Putamen (tissue), 1 donor: Measurements from ENCODE around the gene TARP.
"Not testable (repeated sequence)": the region's sequence is repeated elsewhere in the genome, so short reads cannot be mapped to it uniquely, and the experiment has no call there.

Experiments used
- DNase-seq: peaks from one replicate; pipeline ENCODE4 v3.0.0-alpha.2; 2016; ENCODE audit warnings: low spot score

Gene TARP

GRCh38 chr7:38262026-38262425, 11.4 kb downstream of the TARP start:
- DNase-seq: not testable (repeated sequence)

- DNase-seq: not testable (repeated sequence)
Measured at GRCh38 chr7:38261601-38262000, 11.8 kb downstream of the TARP start.

GRCh38 chr7:38259157-38259556, 14.3 kb downstream of the TARP start:
- DNase-seq: not testable (repeated sequence)

GRCh38 chr7:38257350-38257677, 16.1 kb downstream of the TARP start:
- DNase-seq: no peak

- not testable (repeated sequence) for DNase-seq
Measured at GRCh38 chr7:38249849-38250248, 23.6 kb downstream of the TARP start.

GRCh38 chr7:38248069-38248567, 25.3 kb downstream of the TARP start:
- no peak for DNase-seq

- DNase-seq: no peak
Measured at GRCh38 chr7:38245409-38245977, 27.9 kb downstream of the TARP start.

- DNase-seq: no peak
Measured at GRCh38 chr7:38244516-38244915, 28.9 kb downstream of the TARP start.

GRCh38 chr7:38243345-38243744, 30.1 kb downstream of the TARP start:
- DNase-seq: not testable (repeated sequence)

- no peak for DNase-seq
Measured at GRCh38 chr7:38242814-38243213, 30.6 kb downstream of the TARP start.

- DNase-seq: no peak
Measured at GRCh38 chr7:38241071-38241470, 32.4 kb downstream of the TARP start.

- not testable (repeated sequence) for DNase-seq
Measured at GRCh38 chr7:38239129-38239528, 34.3 kb downstream of the TARP start.

- DNase-seq: no peak
Measured at GRCh38 chr7:38235606-38236005, 37.8 kb downstream of the TARP start.

- DNase-seq: not testable (repeated sequence)
Measured at GRCh38 chr7:38234759-38235158, 38.7 kb downstream of the TARP start.

GRCh38 chr7:38232502-38233366, 40.7 kb downstream of the TARP start:
- no peak for DNase-seq

GRCh38 chr7:38229884-38230642, 43.4 kb downstream of the TARP start:
- DNase-seq: no peak

- DNase-seq: no peak
Measured at GRCh38 chr7:38229386-38229785, 44.0 kb downstream of the TARP start.

- no peak for DNase-seq
Measured at GRCh38 chr7:38224392-38224791, 49.0 kb downstream of the TARP start.

GRCh38 chr7:38223306-38223705, 50.1 kb downstream of the TARP start:
- no peak for DNase-seq

- no peak for DNase-seq
Measured at GRCh38 chr7:38222481-38223096, 50.8 kb downstream of the TARP start.

GRCh38 chr7:38220452-38220851, 53.0 kb downstream of the TARP start:
- no peak for DNase-seq

GRCh38 chr7:38217672-38218071, 55.8 kb downstream of the TARP start:
- DNase-seq: no peak
